GM20000 (cell line): ENCODE data around the gene PPP2R2B.
A peak's percentile ranks its signal among the peaks of the same experiment; 100 is the strongest.

ENCODE experiments used
- DNase-seq: peaks from one replicate; pipeline ENCODE4 v3.0.0; 2012; ENCODE audit warnings: low spot score
- CTCF ChIP-seq: IDR thresholded peaks from 2 replicates; pipeline ENCODE4 v1.5.1; 2012; ENCODE audit warnings: mild to moderate bottlenecking, control low read depth; ENCODE audit errors: extremely low read depth, missing control alignments

PPP2R2B gene

GRCh38 chr5:146825033-146825432, 53.5 kb downstream of the PPP2R2B start:
- no peak for TF ChIP-seq CTCF
- DNase-seq = peak; percentile 4

- no peak for DNase-seq
- no peak for TF ChIP-seq CTCF
These were observed 56.8 kb downstream of the PPP2R2B start for GRCh38 chr5:146821732-146822131.

GRCh38 chr5:146820987-146821386, 57.6 kb downstream of the PPP2R2B start:
- no peak for TF ChIP-seq CTCF
- no peak for DNase-seq

- no peak for TF ChIP-seq CTCF
- no peak for DNase-seq
These were observed 59.7 kb downstream of the PPP2R2B start for GRCh38 chr5:146818822-146819221.

- no peak for DNase-seq
- TF ChIP-seq CTCF = no peak
These were observed 60.6 kb downstream of the PPP2R2B start for GRCh38 chr5:146817973-146818372.

- DNase-seq = no peak
- TF ChIP-seq CTCF = no peak
These were observed 61.7 kb downstream of the PPP2R2B start for GRCh38 chr5:146816775-146817387.

GRCh38 chr5:146815411-146815810, 63.1 kb downstream of the PPP2R2B start:
- TF ChIP-seq CTCF = no peak
- DNase-seq = no peak
